H9 (cell line): ENCODE results near the gene MICALL2. TPM values are rescaled to one million over a fixed set of nuclear protein-coding genes. Genes with fewer than 3 reads are reported as not detected.

ENCODE experiments used
- DNase-seq: peaks from one replicate; pipeline ENCODE4 v3.0.0-alpha.2; 2017
- H2AFZ ChIP-seq: one replicate; pipeline ENCODE4 v1.6.1; 2013; ENCODE audit warnings: mild to moderate bottlenecking, low read length, control low read depth, moderate library complexity
- H2AK5ac ChIP-seq: 2 replicates; pipeline ENCODE4 v1.6.1; 2013; ENCODE audit warnings: low read length, control low read depth, mixed read lengths; ENCODE audit not compliant: insufficient read length
- H2BK120ac ChIP-seq: one replicate; pipeline ENCODE4 v1.6.1; 2013; ENCODE audit warnings: low read depth, mild to moderate bottlenecking, low read length, control low read depth, inconsistent platforms; ENCODE audit not compliant: poor library complexity, severe bottlenecking
- H2BK12ac ChIP-seq: 2 replicates; pipeline ENCODE4 v1.6.1; 2013; ENCODE audit warnings: low read length, control low read depth, mixed read lengths, low read depth; ENCODE audit not compliant: insufficient read length
- H2BK15ac ChIP-seq: 2 replicates; pipeline ENCODE4 v1.6.1; 2013; ENCODE audit warnings: low read depth, low read length, control low read depth
- H2BK20ac ChIP-seq: one replicate; pipeline ENCODE4 v1.6.1; 2013; ENCODE audit warnings: low read depth, mild to moderate bottlenecking, low read length, control low read depth, inconsistent platforms; ENCODE audit not compliant: poor library complexity, severe bottlenecking
- H2BK5ac ChIP-seq: 2 replicates; pipeline ENCODE4 v1.6.1; 2013; ENCODE audit warnings: low read length, control low read depth, mixed read lengths; ENCODE audit not compliant: insufficient read length
- H3K14ac ChIP-seq: 2 replicates; pipeline ENCODE4 v1.6.1; 2013; ENCODE audit warnings: low read length, control low read depth; ENCODE audit not compliant: insufficient read depth
- H3K18ac ChIP-seq: 2 replicates; pipeline ENCODE4 v1.6.1; 2013; ENCODE audit warnings: low read depth, mild to moderate bottlenecking, mixed read lengths, low read length, control low read depth; ENCODE audit not compliant: insufficient read length
- H3K23ac ChIP-seq: 2 replicates; pipeline ENCODE4 v1.6.1; 2013; ENCODE audit warnings: low read length, control low read depth, mixed read lengths, low read depth; ENCODE audit not compliant: insufficient read length
- H3K23me2 ChIP-seq: 2 replicates; pipeline ENCODE4 v1.6.1; 2013; ENCODE audit warnings: low read depth, mild to moderate bottlenecking, mixed read lengths, low read length, control low read depth; ENCODE audit not compliant: insufficient read length, poor library complexity, severe bottlenecking
- H3K27ac ChIP-seq: 2 replicates; pipeline ENCODE4 v1.5.1; 2013; ENCODE audit warnings: low read length, control low read depth, mixed read lengths, low read depth; ENCODE audit not compliant: insufficient read length
- H3K27me3 ChIP-seq: 2 replicates; pipeline ENCODE4 v1.6.1; 2013; ENCODE audit warnings: low read length, control low read depth, inconsistent platforms; ENCODE audit not compliant: insufficient read depth
- H3K4ac ChIP-seq: 2 replicates; pipeline ENCODE4 v1.6.1; 2013; ENCODE audit warnings: low read depth, mild to moderate bottlenecking, control low read depth, inconsistent platforms, low read length, moderate library complexity
- H3K4me1 ChIP-seq: 2 replicates; pipeline ENCODE4 v1.6.1; 2013; ENCODE audit warnings: low read length, control low read depth, inconsistent platforms; ENCODE audit not compliant: insufficient read depth
- H3K4me2 ChIP-seq: 2 replicates; pipeline ENCODE4 v1.6.1; 2013; ENCODE audit warnings: low read length, control low read depth, mixed read lengths; ENCODE audit not compliant: insufficient read length, insufficient read depth
- H3K56ac ChIP-seq: 2 replicates; pipeline ENCODE4 v1.6.1; 2013; ENCODE audit warnings: low read depth, mild to moderate bottlenecking, mixed read lengths, low read length, control low read depth; ENCODE audit not compliant: insufficient read length
- H3K79me1 ChIP-seq: 2 replicates; pipeline ENCODE4 v1.6.1; 2013; ENCODE audit warnings: low read depth, mild to moderate bottlenecking, moderate library complexity, low read length, control low read depth, inconsistent platforms; ENCODE audit not compliant: insufficient read depth, poor library complexity, severe bottlenecking
- H3K79me2 ChIP-seq: 2 replicates; pipeline ENCODE4 v1.6.1; 2013; ENCODE audit warnings: low read length, control low read depth, inconsistent platforms; ENCODE audit not compliant: insufficient read depth
- H3K9ac ChIP-seq: 2 replicates; pipeline ENCODE4 v1.6.1; 2013; ENCODE audit warnings: low read length, control low read depth, mixed read lengths; ENCODE audit not compliant: insufficient read length; ENCODE audit errors: extremely low read depth
- H3K9me3 ChIP-seq: one replicate; pipeline ENCODE4 v1.6.1; 2013; ENCODE audit warnings: low read depth, low read length, inconsistent platforms; ENCODE audit not compliant: control insufficient read depth
- H3T11ph ChIP-seq: one replicate; pipeline ENCODE4 v1.6.1; 2013; ENCODE audit warnings: mild to moderate bottlenecking, low read length, control low read depth, inconsistent platforms
- H4K20me1 ChIP-seq: one replicate; pipeline ENCODE4 v1.6.1; 2013; ENCODE audit not compliant: control insufficient read depth, insufficient read length, insufficient read depth
- H4K5ac ChIP-seq: 2 replicates; pipeline ENCODE4 v1.6.1; 2013; ENCODE audit warnings: low read depth, mild to moderate bottlenecking, mixed read lengths, low read length, control low read depth; ENCODE audit not compliant: insufficient read length
- H4K8ac ChIP-seq: replicated peaks from 2 replicates; pipeline ENCODE4 v1.6.1; 2013; ENCODE audit warnings: low read length, control low read depth, mixed read lengths, low read depth; ENCODE audit not compliant: insufficient read length
- H4K91ac ChIP-seq: 2 replicates; pipeline ENCODE4 v1.6.1; 2013; ENCODE audit warnings: low read depth, mild to moderate bottlenecking, moderate library complexity, mixed read lengths, low read length, control low read depth; ENCODE audit not compliant: insufficient read length
- H3K27ac Mint-ChIP-seq, 3 experiments: 2 replicates in 2 of 3; 3 replicates in 1 of 3; pipeline ENCODE4 v1.8.0; 2020 to 2021; ENCODE audit warnings: mixed read lengths in 3 of 3, mild to moderate bottlenecking in 1 of 3, moderate library complexity in 1 of 3
- H3K27me3 Mint-ChIP-seq: 2 replicates; pipeline ENCODE4 v1.8.0; 2021; ENCODE audit warnings: low read depth, mild to moderate bottlenecking, moderate library complexity, mixed read lengths
- H3K36me3 Mint-ChIP-seq, 3 experiments: 2 replicates in 2 of 3; 3 replicates in 1 of 3; pipeline ENCODE4 v1.8.0; 2020 to 2021; ENCODE audit warnings: low read depth in 3 of 3, mixed read lengths in 3 of 3; ENCODE audit not compliant: insufficient read depth in 1 of 3
- H3K4me1 Mint-ChIP-seq, 2 experiments: 2 replicates each; pipeline ENCODE4 v1.8.0; 2020; ENCODE audit warnings: mixed read lengths in 2 of 2
- H3K4me3 Mint-ChIP-seq, 2 experiments: 2 replicates in 1 of 2; 3 replicates in 1 of 2; pipeline ENCODE4 v1.8.0; 2020 to 2021; ENCODE audit warnings: mild to moderate bottlenecking in 2 of 2, mixed read lengths in 2 of 2, moderate library complexity in 1 of 2
- H3K9me3 Mint-ChIP-seq, 2 experiments: 2 replicates in 1 of 2; 3 replicates in 1 of 2; pipeline ENCODE4 v1.8.0; 2020; ENCODE audit warnings: mild to moderate bottlenecking in 2 of 2, mixed read lengths in 2 of 2, moderate library complexity in 1 of 2
- WGBS: extraction: QIAGEN DNeasy Blood & Tissue Kit; methylation state at CpG from one replicate; pipeline ENCODE4 v1.1.7; 2013; ENCODE audit warnings: missing lambda C conversion rate, low lambda C conversion rate, mixed read lengths; ENCODE audit not compliant: insufficient read length; ENCODE audit errors: extremely low coverage; 5-methylcytosine and 5-hydroxymethylcytosine counted together
- total RNA-seq: library from RNA; stranded (reverse); gene quantifications from 2 replicates; pipeline ENCODE4 v1.2.1, GENCODE V29; 2021
- TF ChIP-seq, protein P1 (sequence below): fragments of 200-600 bp; sonication (generic); conservative IDR thresholded peaks from 3 replicates; pipeline ENCODE4 v1.8.0; 2021; ENCODE audit warnings: antibody characterized with exemption, mild to moderate bottlenecking

The MICALL2 gene
- total RNA-seq, 1 experiment from 2014 or later, result 7.1 TPM

- no peak for DNase-seq
- Histone ChIP-seq H3K14ac (no peak overlapping the region), H3K27me3 (no peaks in the 10 kb centered on the region), H3K9me3 (no peaks in the 10 kb centered on the region), H4K8ac (no peak overlapping the region), H4K5ac (no peak overlapping the region), H3K79me2 (peaks cover 14% of the 10 kb centered on the region; the same call in 1 of the 2 replicates), H2BK12ac (no peak overlapping the region), H2BK5ac (no peak overlapping the region), H4K91ac (no peak overlapping the region), H3T11ph (no peak overlapping the region), H2AK5ac (no peak overlapping the region), H3K56ac (no peak overlapping the region), H3K23me2 (peaks cover 10% of the 10 kb centered on the region), H3K4me2 (no peak overlapping the region), H3K4me1 (no peaks in the 10 kb centered on the region), H3K4ac (no peak overlapping the region), H3K27ac (no peak overlapping the region), H2BK20ac (no peak overlapping the region), H4K20me1 (no peaks in the 10 kb centered on the region), H2BK15ac (no peak overlapping the region), H2BK120ac (no peak overlapping the region), H3K79me1 (no peaks in the 10 kb centered on the region), H3K23ac (no peak overlapping the region), H3K9ac (no peak overlapping the region), H2AFZ (no peak overlapping the region), H3K18ac (no peak overlapping the region)
- H3K4me3 Mint-ChIP-seq, result no peak overlapping the region
- no peaks in the 10 kb centered on the region for H3K9me3 Mint-ChIP-seq
- WGBS, result no CpG with 5 or more reads among the region's 34 CpGs
- TF ChIP-seq, protein P1, sequence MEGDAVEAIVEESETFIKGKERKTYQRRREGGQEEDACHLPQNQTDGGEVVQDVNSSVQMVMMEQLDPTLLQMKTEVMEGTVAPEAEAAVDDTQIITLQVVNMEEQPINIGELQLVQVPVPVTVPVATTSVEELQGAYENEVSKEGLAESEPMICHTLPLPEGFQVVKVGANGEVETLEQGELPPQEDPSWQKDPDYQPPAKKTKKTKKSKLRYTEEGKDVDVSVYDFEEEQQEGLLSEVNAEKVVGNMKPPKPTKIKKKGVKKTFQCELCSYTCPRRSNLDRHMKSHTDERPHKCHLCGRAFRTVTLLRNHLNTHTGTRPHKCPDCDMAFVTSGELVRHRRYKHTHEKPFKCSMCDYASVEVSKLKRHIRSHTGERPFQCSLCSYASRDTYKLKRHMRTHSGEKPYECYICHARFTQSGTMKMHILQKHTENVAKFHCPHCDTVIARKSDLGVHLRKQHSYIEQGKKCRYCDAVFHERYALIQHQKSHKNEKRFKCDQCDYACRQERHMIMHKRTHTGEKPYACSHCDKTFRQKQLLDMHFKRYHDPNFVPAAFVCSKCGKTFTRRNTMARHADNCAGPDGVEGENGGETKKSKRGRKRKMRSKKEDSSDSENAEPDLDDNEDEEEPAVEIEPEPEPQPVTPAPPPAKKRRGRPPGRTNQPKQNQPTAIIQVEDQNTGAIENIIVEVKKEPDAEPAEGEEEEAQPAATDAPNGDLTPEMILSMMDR, result no peak
- no peak overlapping the region for H3K27ac Mint-ChIP-seq
- peaks cover 32 to 64% (median 50%) of the 10 kb centered on the region in 3 experiments; a peak in 6 of 7 replicates for H3K36me3 Mint-ChIP-seq
- H3K27me3 Mint-ChIP-seq, result no peaks in the 10 kb centered on the region
- H3K4me1 Mint-ChIP-seq, result peaks cover 2 to 11% of the 10 kb centered on the region in 2 experiments; a peak in 3 of 4 replicates
Observed at GRCh38 chr7:1500064-1500807, 41.0 kb upstream of the MICALL2 start.
